Measurements from ENCODE around the gene ASXL3.

ASXL3 gene

GRCh38 chr18:33576999-33577646 is 896 bp upstream of the ASXL3 start:
- Histone ChIP-seq H2AFZ (ENCODE audit: low read depth, low read length) (no peak overlapping the region), H3K9ac (ENCODE audit: low read depth, low read length) (no peak overlapping the region), H3K4me1 (ENCODE audit: insufficient read depth, low read length) (no peaks in the 10 kb centered on the region), H3K36me3 (ENCODE audit: insufficient read depth, low read length) (no peaks in the 10 kb centered on the region), H3K4me3 (ENCODE audit: low read depth in 1 of 2, low read length in 2 of 2) (no peak overlapping the region), H3K27ac (ENCODE audit: low read length) (no peak overlapping the region), H3K4me2 (ENCODE audit: insufficient read depth, low read length) (no peak overlapping the region), H3K79me2 (ENCODE audit: insufficient read depth, low read length) (no peaks in the 10 kb centered on the region), H3K27me3 (ENCODE audit: insufficient read depth, low read length, poor library complexity) (no peaks in the 10 kb centered on the region), H3K9me3 (ENCODE audit: insufficient read depth, low read length, severe bottlenecking) (no peaks in the 10 kb centered on the region), H4K20me1 (ENCODE audit: insufficient read depth, low read length) (no peaks in the 10 kb centered on the region)
- TF ChIP-seq CTCF (IDR thresholded peaks at IDR 0.05; ENCODE audit: borderline replicate concordance, extremely low read depth, low read length, poor library complexity, severe bottlenecking) (no peak), EZH2 (IDR thresholded peaks at IDR 0.05; ENCODE audit: borderline replicate concordance, low read depth, low read length, severe bottlenecking) (no peak)
- no peak for ATAC-seq (ENCODE audit: insufficient read depth, low read depth)
- no peak for DNase-seq

GRCh38 chr18:33578518-33579348 is 714 bp downstream of the ASXL3 start:
- ATAC-seq (ENCODE audit: insufficient read depth, low read depth) (no peak), DNase-seq (no peak)
- H4K20me1 ChIP-seq (ENCODE audit: insufficient read depth, low read length) = no peaks in the 10 kb centered on the region
- H3K4me1 ChIP-seq (ENCODE audit: insufficient read depth, low read length) = no peaks in the 10 kb centered on the region
- no peaks in the 10 kb centered on the region for H3K9me3 ChIP-seq (ENCODE audit: insufficient read depth, low read length, severe bottlenecking)
- no peak overlapping the region for H3K4me2 ChIP-seq (ENCODE audit: insufficient read depth, low read length)
- no peaks in the 10 kb centered on the region for H3K79me2 ChIP-seq (ENCODE audit: insufficient read depth, low read length)
- no peak overlapping the region for H3K27ac ChIP-seq (ENCODE audit: low read length)
- H3K9ac ChIP-seq (ENCODE audit: low read depth, low read length) = no peak overlapping the region
- TF ChIP-seq CTCF (IDR thresholded peaks at IDR 0.05; ENCODE audit: borderline replicate concordance, extremely low read depth, low read length, poor library complexity, severe bottlenecking) (no peak), EZH2 (IDR thresholded peaks at IDR 0.05; ENCODE audit: borderline replicate concordance, low read depth, low read length, severe bottlenecking) (no peak)
- no peaks in the 10 kb centered on the region for H3K36me3 ChIP-seq (ENCODE audit: insufficient read depth, low read length)
- H3K4me3 ChIP-seq (ENCODE audit: low read depth in 1 of 2, low read length in 2 of 2) = no peak overlapping the region
- no peak overlapping the region for H2AFZ ChIP-seq (ENCODE audit: low read depth, low read length)
- H3K27me3 ChIP-seq (ENCODE audit: insufficient read depth, low read length, poor library complexity) = no peaks in the 10 kb centered on the region

GRCh38 chr18:33579349-33580215 is 1.6 kb downstream of the ASXL3 start:
- TF ChIP-seq CTCF (IDR thresholded peaks at IDR 0.05; ENCODE audit: borderline replicate concordance, extremely low read depth, low read length, poor library complexity, severe bottlenecking) (no peak), EZH2 (IDR thresholded peaks at IDR 0.05; ENCODE audit: borderline replicate concordance, low read depth, low read length, severe bottlenecking) (no peak)
- Histone ChIP-seq H3K4me3 (ENCODE audit: low read depth in 1 of 2, low read length in 2 of 2) (no peak overlapping the region), H4K20me1 (ENCODE audit: insufficient read depth, low read length) (no peaks in the 10 kb centered on the region), H3K36me3 (ENCODE audit: insufficient read depth, low read length) (no peaks in the 10 kb centered on the region), H3K79me2 (ENCODE audit: insufficient read depth, low read length) (no peaks in the 10 kb centered on the region), H2AFZ (ENCODE audit: low read depth, low read length) (no peak overlapping the region), H3K4me2 (ENCODE audit: insufficient read depth, low read length) (no peak overlapping the region), H3K27ac (ENCODE audit: low read length) (no peak overlapping the region), H3K9ac (ENCODE audit: low read depth, low read length) (no peak overlapping the region), H3K27me3 (ENCODE audit: insufficient read depth, low read length, poor library complexity) (no peaks in the 10 kb centered on the region), H3K4me1 (ENCODE audit: insufficient read depth, low read length) (no peaks in the 10 kb centered on the region), H3K9me3 (ENCODE audit: insufficient read depth, low read length, severe bottlenecking) (no peaks in the 10 kb centered on the region)
- DNase-seq = no peak
- no peak for ATAC-seq (ENCODE audit: insufficient read depth, low read depth)
